Stimulated activated CD8-positive, alpha-beta memory T cell treated with anti-CD3 and anti-CD28 coated beads, Interleukin-15, amount 100 ng/mL, for 4 hours (primary cell): Measurements from ENCODE around the gene NOL4L.

Source experiments
- DNase-seq, 2 donors: peaks; one replicate each; pipeline ENCODE4 v3.0.0-alpha.2; 2020; ENCODE audit warnings: low read depth in 2 of 2

Gene NOL4L

GRCh38 chr20:32456869-32457478 lies 128.2 kb downstream of the NOL4L start:
- no peak for DNase-seq

GRCh38 chr20:32455901-32456701 lies 129.0 kb downstream of the NOL4L start:
- DNase-seq: no peak

DNA sequence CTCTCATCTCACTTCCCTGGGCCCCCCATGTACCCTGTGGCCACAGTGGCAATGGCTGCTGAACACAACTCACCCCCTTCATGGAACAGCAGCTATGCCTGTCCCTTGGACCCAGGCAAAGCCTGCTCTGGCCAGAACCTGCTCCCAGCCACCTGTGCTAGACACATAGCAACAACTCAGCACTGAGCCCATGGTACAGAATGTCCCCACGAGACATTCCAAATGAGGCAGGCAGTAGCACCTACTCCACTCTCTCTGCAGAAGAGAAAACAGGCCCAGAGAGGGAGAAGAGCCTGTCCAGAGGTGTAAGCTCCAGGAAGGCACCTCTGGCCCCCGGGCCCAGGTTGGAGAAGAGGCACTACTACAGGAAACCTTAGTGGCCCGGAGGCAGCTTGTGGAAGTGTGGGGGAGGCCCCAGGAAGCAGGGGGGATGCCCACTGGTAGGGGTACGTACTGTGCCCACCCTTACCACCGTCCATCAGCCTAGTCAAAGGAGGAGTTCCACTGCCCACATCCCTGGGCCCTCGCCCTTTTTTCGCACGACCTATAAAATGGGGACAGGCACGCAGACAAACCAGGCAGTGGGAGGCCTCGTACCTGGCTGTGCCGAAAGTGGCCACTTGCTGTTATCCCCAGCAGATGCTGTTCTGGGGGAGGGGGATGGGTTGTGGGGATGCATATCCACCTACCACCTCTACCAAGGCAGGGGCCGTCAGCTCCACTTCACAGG lies 129.8 kb downstream of the NOL4L start:
- no peak for DNase-seq

- DNase-seq: no peak
Measured at GRCh38 chr20:32454164-32455145, 130.7 kb downstream of the NOL4L start.

DNA sequence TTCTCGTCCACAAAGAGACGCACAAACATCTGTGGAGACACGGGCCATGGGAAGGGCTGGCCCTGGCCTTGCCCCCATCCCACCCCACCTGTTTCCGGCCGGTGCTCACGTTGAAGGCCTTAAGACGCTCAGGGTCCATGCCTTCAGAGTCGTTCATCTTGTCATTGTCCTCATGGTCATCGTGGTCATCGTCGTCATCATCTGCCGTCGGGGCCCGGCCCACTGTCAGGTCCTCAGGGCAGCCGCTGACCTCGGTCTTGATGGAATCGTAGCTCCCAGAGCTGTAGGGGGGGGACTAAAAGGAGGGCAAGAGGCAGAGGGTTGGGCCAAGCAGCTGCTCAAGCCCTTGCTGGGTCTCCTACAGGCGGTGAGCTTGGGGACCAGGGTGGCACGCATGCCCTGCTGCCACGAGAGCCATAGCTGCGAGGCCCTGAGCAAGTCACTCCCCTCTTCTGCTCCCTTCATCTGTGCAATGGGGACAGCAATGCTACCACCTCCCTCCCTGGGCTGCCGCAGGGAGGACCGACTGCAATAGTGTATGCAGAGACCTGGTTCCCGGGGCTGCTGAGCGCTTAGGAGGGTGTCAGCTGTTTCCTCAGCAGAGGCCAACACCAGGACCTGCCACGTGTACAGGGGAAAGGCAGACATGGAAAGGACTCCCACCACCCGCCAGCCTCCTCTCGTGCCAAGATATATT lies 131.5 kb downstream of the NOL4L start:
- DNase-seq: no peak

GRCh38 chr20:32452776-32453466 lies 132.2 kb downstream of the NOL4L start:
- DNase-seq: no peak

- no peak for DNase-seq
Measured at GRCh38 chr20:32451682-32452461, 133.3 kb downstream of the NOL4L start.

GRCh38 chr20:32451340-32451681 lies 133.8 kb downstream of the NOL4L start:
- no peak for DNase-seq

DNA sequence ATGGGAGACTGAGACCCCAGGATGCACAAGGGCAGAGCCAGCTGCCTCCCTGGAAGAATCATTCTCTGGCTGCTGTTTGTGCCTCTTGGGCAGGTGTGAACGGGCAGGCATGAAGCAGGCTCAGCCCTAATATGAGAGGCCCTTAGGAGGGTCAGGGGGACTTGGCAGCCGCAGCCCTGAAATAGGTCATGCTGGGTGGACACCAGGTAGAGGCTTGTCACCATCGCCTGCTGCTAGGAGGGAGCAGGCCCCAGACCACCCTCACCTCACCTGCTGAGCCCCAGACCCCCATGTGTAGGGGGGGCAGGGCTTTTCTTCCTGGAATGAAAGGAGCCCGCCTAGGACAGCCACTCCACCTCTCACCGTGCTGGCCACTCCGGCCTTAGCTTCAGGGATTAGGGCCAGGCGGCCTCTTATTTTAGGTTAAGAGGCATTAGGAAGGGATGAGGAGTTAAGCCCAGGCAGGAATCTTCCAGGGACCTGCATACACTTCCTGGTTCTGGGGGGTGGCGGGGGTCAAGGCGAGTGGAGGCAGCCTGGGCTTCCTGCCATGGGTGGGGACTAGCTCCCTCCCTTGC lies 134.6 kb downstream of the NOL4L start:
- no peak for DNase-seq

GRCh38 chr20:32449890-32450401 lies 135.2 kb downstream of the NOL4L start:
- no peak for DNase-seq

DNA sequence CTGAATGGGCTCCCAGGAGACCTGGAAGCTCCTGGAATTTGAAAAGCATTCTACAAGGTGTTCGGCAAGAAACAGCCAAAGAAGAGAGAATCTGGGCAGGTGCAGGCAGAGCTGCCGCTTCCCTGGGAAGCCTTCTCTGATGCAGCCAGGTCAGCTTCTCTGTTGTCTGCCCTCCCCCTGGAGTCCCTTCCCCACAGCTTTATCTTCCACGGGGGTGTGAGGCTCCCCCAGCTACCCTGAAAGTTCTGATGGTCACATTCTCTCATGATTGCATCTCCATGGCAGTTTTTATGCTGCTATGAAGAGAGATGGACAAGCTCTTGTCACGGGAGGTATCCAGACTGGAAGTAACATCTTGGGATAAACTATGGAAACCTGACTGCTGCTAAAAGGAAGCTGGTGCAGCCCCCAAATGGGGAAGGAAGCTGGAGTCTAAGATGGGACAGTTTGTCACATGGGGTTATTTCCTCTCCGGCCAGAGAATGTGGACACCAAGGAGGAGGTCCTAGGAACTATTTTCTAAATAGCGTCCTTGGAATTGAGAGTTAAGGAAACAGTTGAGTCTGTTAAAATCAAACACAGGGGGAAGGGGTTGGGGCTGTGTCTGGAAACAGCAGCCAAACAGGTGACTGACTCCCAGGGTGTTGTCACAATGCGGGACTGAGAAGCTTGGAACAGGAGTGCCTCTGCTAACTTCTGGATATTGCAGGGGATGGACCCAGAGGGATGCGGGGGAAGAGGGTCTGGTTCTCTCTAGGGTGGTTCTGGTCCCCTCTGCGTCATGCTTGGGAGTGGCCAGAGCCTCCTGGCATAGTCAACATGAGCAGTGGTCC lies 135.9 kb downstream of the NOL4L start:
- no peak for DNase-seq

GRCh38 chr20:32448306-32449056 lies 136.7 kb downstream of the NOL4L start:
- no peak for DNase-seq

DNA sequence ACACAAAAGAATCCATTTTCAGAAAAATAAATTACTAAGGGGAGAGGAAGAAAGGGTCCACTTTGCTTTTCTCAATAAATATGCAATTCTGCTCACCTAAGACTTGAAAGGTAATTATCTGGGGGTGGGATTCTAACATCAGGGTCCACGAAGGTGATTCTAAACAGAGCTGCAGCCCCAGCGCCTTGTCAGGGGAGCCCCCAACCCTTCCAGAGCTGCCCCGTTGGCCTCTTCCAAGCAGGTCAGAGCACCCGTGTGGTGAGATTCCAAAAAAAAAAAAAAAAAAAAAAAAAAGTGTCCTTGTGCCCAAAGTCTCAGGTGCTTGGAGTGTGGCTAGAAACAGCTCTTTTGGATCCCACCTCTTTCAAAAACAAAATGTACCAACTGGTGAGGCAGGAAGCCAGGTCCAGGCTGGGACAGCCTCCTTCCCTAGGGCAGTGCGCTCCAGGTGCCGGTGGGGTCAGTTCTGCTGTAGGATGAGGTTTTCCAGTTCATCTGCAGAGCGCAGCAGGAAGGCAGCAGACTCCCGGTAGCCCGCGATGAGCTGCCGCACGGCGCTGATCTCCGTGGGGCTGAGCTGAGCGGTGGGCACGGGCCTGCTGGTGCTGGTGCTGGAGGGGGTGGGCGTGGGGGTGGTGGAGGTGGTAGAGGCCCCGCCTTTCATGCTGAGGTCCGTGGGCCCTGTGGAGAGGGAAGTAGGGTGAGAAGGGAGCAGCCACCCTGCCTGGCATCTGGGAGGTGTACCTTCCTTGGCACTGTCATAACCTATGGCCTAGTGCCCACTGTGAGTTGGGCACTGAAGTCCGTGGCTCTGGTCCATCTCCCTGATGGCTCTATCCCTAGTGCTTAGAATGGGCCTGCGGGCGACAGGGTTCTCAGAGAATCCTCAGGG lies 137.8 kb downstream of the NOL4L start:
- no peak for DNase-seq

- no peak for DNase-seq
Measured at GRCh38 chr20:32446301-32447100, 138.6 kb downstream of the NOL4L start.

- no peak for DNase-seq
Measured at GRCh38 chr20:32445539-32446273, 139.4 kb downstream of the NOL4L start.
